ENCODE measurements around the gene FYN. TPM values are rescaled to one million over a fixed set of nuclear protein-coding genes. Genes with fewer than 3 reads are reported as not detected.

Gene FYN
- total and polyA plus RNA-seq, 2 of the 13 experiments (the other 11 are each of a cell fraction or from before 2014, with no cell fraction given): 15.5 to 24.6 TPM

DNA sequence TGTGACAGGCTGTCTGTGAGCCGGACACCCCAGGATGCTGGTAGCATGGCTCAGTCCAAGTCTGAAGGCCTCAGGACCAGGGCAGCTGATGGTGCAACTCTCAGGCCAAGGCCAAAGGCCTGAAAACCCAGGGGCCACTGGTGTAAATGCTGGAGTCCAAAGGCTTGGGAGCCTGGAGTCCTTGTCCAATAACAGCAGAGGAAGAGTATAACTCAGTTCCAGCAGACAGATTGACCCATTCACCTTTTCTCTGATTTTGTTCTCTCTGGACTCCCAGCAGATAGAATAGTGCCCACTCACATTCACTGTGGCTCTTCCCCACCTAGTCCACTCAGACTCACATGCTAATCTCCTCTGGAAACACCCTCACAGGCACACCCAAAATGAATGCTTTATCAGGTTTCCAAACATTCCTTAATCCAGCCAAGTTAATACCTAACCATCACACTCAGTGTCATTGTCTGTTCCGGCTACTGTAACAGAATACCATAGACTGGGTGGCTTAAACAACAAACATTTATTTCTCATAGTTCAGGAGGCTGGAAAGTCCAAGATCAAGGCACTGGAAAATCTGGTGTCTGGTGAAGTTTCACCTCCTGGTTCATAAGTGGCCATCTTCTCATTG lies 262.6 kb downstream of the FYN start (continued):
- TF ChIP-seq ZNF761 (CRISPR knock-in tag; conservative IDR thresholded peaks at IDR 0.05) (peak; percentile 88), TRAFD1 (CRISPR knock-in tag; IDR thresholded peaks at IDR 0.05; ENCODE audit: borderline replicate concordance) (no peak), ISL2 (CRISPR knock-in tag; IDR thresholded peaks at IDR 0.05) (peak; percentile 57; the same call in 1 of the 2 replicates), TCF7 (IDR thresholded peaks at IDR 0.05; ENCODE audit: low read depth) (peak; percentile 17; the same call in 1 of the 2 replicates), KLF6 (CRISPR knock-in tag; IDR thresholded peaks at IDR 0.05) (peak; percentile 34; the same call in 1 of the 2 replicates), NRL (CRISPR knock-in tag; IDR thresholded peaks at IDR 0.05; ENCODE audit: borderline replicate concordance) (no peak), ZBTB21 (CRISPR knock-in tag; IDR thresholded peaks at IDR 0.05) (no peak), ZNF318 (CRISPR knock-in tag; IDR thresholded peaks at IDR 0.05) (peak; percentile 62; the same call in 1 of the 2 replicates), ZNF83 (CRISPR knock-in tag; IDR thresholded peaks at IDR 0.05; ENCODE audit: borderline replicate concordance) (no peak), ZNF709 (CRISPR knock-in tag; IDR thresholded peaks at IDR 0.05) (peak; percentile 86; the same call in 1 of the 2 replicates), ARNTL (CRISPR knock-in tag; IDR thresholded peaks at IDR 0.05) (peak; percentile 82)
- TF ChIP-seq, protein P1, sequence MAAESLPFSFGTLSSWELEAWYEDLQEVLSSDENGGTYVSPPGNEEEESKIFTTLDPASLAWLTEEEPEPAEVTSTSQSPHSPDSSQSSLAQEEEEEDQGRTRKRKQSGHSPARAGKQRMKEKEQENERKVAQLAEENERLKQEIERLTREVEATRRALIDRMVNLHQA (CRISPR knock-in tag; IDR thresholded peaks at IDR 0.05): no peak
- TF ChIP-seq, protein P2, sequence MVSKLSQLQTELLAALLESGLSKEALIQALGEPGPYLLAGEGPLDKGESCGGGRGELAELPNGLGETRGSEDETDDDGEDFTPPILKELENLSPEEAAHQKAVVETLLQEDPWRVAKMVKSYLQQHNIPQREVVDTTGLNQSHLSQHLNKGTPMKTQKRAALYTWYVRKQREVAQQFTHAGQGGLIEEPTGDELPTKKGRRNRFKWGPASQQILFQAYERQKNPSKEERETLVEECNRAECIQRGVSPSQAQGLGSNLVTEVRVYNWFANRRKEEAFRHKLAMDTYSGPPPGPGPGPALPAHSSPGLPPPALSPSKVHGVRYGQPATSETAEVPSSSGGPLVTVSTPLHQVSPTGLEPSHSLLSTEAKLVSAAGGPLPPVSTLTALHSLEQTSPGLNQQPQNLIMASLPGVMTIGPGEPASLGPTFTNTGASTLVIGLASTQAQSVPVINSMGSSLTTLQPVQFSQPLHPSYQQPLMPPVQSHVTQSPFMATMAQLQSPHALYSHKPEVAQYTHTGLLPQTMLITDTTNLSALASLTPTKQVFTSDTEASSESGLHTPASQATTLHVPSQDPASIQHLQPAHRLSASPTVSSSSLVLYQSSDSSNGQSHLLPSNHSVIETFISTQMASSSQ (IDR thresholded peaks at IDR 0.05; ENCODE audit: low read depth): peak; percentile 68
- TF ChIP-seq, protein P2 (CRISPR knock-in tag; IDR thresholded peaks at IDR 0.05; ENCODE audit: borderline replicate concordance): peak; percentile 89

Measured in HepG2 (cell line).